HG02759 (cell line): ENCODE data around the gene ZBTB18.
"Not testable (repeated sequence)": the region's sequence is repeated elsewhere in the genome, so short reads cannot be mapped to it uniquely, and the experiment has no call there.

Experiments
- ATAC-seq: cut with Tn5 transposase; IDR thresholded peaks from one replicate; pipeline ENCODE4 v1.9.1; 2021; ENCODE audit warnings: mild to moderate bottlenecking, moderate library complexity; ENCODE audit not compliant: unreplicated experiment

The ZBTB18 gene

GRCh38 chr1:244041466-244042120 lies 9.5 kb upstream of the ZBTB18 start:
- no peak for ATAC-seq

- ATAC-seq = no peak
Measured at GRCh38 chr1:244042293-244042692, 8.8 kb upstream of the ZBTB18 start.

- no peak for ATAC-seq
Measured at GRCh38 chr1:244044423-244044822, 6.7 kb upstream of the ZBTB18 start.

GRCh38 chr1:244046254-244046653 lies 4.8 kb upstream of the ZBTB18 start:
- ATAC-seq = not testable (repeated sequence)

GRCh38 chr1:244046907-244047611 lies 4.0 kb upstream of the ZBTB18 start:
- ATAC-seq = no peak

- ATAC-seq = peak; percentile 71
Measured at GRCh38 chr1:244047621-244048255, 3.3 kb upstream of the ZBTB18 start.

- ATAC-seq = peak; percentile 76
Measured at GRCh38 chr1:244048256-244049161, 2.6 kb upstream of the ZBTB18 start.

GRCh38 chr1:244049162-244050013 lies 1.7 kb upstream of the ZBTB18 start:
- no peak for ATAC-seq

- no peak for ATAC-seq
Measured at GRCh38 chr1:244050014-244050834, 859 bp upstream of the ZBTB18 start.

- no peak for ATAC-seq
Measured at GRCh38 chr1:244052016-244052727, 1.1 kb downstream of the ZBTB18 start.

- no peak for ATAC-seq
Measured at GRCh38 chr1:244052728-244053312, 1.7 kb downstream of the ZBTB18 start.

- ATAC-seq = no peak
Measured at GRCh38 chr1:244053831-244054230, 2.7 kb downstream of the ZBTB18 start.

GRCh38 chr1:244054247-244054923 lies 3.3 kb downstream of the ZBTB18 start:
- ATAC-seq = no peak

GRCh38 chr1:244054924-244055263 lies 3.8 kb downstream of the ZBTB18 start:
- no peak for ATAC-seq

GRCh38 chr1:244056577-244056976 lies 5.5 kb downstream of the ZBTB18 start:
- ATAC-seq = no peak

- no peak for ATAC-seq
Measured at GRCh38 chr1:244057474-244058385, 6.6 kb downstream of the ZBTB18 start.

GRCh38 chr1:244060117-244060516 lies 9.0 kb downstream of the ZBTB18 start:
- no peak for ATAC-seq
